NOMO-1 (cell line): Measurements from ENCODE around the gene PVRIG.
"Not testable (repeated sequence)": the region's sequence is repeated elsewhere in the genome, so short reads cannot be mapped to it uniquely, and the experiment has no call there.

Source experiments
- DNase-seq, 2 experiments: peaks; one replicate each; lab custom pipeline; 2025; ENCODE audit not compliant: unreplicated experiment in 2 of 2; lab: John Stamatoyannopoulos, UW

PVRIG gene

GRCh38 chr7:100219801-100220585, at the start of gene PVRIG:
PVRIG (plus strand) TSS chr7:100219949; CDS start chr7:100219971, 22 bp downstream.
- not testable (repeated sequence) for DNase-seq

- no peak for DNase-seq
These were observed 49.5 kb upstream of the PVRIG start for GRCh38 chr7:100170101-100170897.

- no peak for DNase-seq
These were observed 48.6 kb upstream of the PVRIG start for GRCh38 chr7:100171087-100171681.

- DNase-seq, result no peak
These were observed 47.9 kb upstream of the PVRIG start for GRCh38 chr7:100171840-100172239.

GRCh38 chr7:100173806-100174495, 45.8 kb upstream of the PVRIG start:
- no peak for DNase-seq

GRCh38 chr7:100174582-100174981, 45.2 kb upstream of the PVRIG start:
- DNase-seq, result no peak

GRCh38 chr7:100175296-100175935, 44.3 kb upstream of the PVRIG start:
- no peak for DNase-seq

- DNase-seq, result no peak
These were observed 43.4 kb upstream of the PVRIG start for GRCh38 chr7:100176096-100177044.

- DNase-seq, result peak; percentile 98
These were observed 42.4 kb upstream of the PVRIG start, which contains the start of the genes GPC2 and STAG3 for GRCh38 chr7:100177045-100178001. GPC2 (minus strand) TSS chr7:100177381; CDS start chr7:100177199, 182 bp downstream. STAG3 (plus strand) TSS chr7:100177918; CDS start chr7:100180557, 2,639 bp downstream.

- DNase-seq, result not testable (repeated sequence)
These were observed 39.7 kb upstream of the PVRIG start for GRCh38 chr7:100180084-100180483.

- DNase-seq, result not testable (repeated sequence)
These were observed 37.1 kb upstream of the PVRIG start for GRCh38 chr7:100182616-100183015.

- DNase-seq, result not testable (repeated sequence)
These were observed 36.7 kb upstream of the PVRIG start for GRCh38 chr7:100183090-100183489.

GRCh38 chr7:100185726-100186125, 34.0 kb upstream of the PVRIG start:
- DNase-seq, result no peak

- DNase-seq, result no peak
These were observed 30.7 kb upstream of the PVRIG start for GRCh38 chr7:100189061-100189460.

GRCh38 chr7:100190048-100190711, 29.6 kb upstream of the PVRIG start:
- DNase-seq, result peak; percentile 45 to 66

GRCh38 chr7:100191775-100192174, 28.0 kb upstream of the PVRIG start:
- peak; percentile 28 to 82 for DNase-seq

GRCh38 chr7:100192281-100192862, 27.4 kb upstream of the PVRIG start:
- DNase-seq, result not testable (repeated sequence)
